Cardiac septum (tissue), 1 donor: ENCODE results near the gene CLDN20. TPM values are rescaled to one million over a fixed set of nuclear protein-coding genes. Genes with fewer than 3 reads are reported as not detected.

Source experiments
- DNase-seq: peaks from one replicate; pipeline ENCODE4 v3.0.0-alpha.2; 2020; ENCODE audit warnings: low spot score
- intact Hi-C: fragments of 100-400 bp; cut with DNase I; formaldehyde crosslinking; loops from one replicate; pipeline ENCODE4 v1.14.0; 2022
- total RNA-seq: library from RNA; stranded (reverse); fragmentation: NEBNext Ultra II Directional; extraction: Animal tissue kit (Norgen Biotek cat#: 25700); gene quantifications from one replicate; pipeline ENCODE4 v1.2.1, GENCODE V29; 2021
- donor health status: DM: no; HTN: no; CAD: no.

CLDN20 gene
- total RNA-seq, 1 donor from 2014 or later, result not detected

- intact Hi-C loops, result no loop called here
Observed at GRCh38 chr6:155241966-155242365, 21.8 kb upstream of the CLDN20 start.

DNA sequence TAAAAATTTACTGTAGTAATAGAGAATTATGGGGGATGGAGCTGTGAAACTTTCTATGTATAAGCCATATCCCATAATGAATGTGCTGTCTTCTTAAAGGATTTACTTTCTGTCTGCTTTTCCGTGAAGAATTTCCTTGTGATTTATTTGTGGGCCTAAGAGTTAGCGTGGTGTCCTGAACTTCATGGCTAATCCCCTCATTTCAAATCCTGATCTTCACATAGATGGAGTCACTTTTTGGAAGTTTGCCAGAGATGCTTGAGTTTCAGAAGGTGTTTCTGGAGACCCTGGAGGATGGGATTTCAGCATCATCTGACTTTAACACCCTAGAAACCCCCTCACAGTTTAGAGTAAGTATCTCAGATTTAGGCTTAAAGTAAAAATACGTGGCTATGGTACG is 19.4 kb upstream of the CLDN20 start:
- DNase-seq, result no peak
- intact Hi-C loops, result no loop called here

More at GRCh38 chr6:155241966-155242365, 21.8 kb upstream of the CLDN20 start:
- DNase-seq, result no peak

DNA sequence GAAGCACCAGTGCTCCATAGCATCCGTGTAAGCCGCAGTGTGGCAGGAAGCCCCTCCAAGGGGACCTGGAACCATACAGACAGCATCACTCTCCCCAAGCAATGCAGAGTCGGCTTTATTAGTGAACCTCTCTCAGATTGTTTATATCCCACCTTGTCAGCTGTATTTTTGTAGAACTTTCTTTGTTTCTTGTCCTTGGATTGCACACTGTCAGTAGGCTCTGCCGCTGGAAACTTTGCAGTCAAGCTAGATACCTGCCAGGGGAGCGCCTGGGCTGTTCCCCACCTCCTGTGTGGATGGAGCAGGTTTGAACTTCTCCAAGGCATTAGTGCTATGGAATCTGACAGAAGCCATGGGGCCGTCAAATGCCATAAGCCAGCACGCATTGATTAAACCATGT is 18.6 kb upstream of the CLDN20 start:
- DNase-seq, result no peak
- intact Hi-C loops, result loop anchor here (5.0 kb wide), 1 partner anchor 68 kb away; no protein-coding TSS in a partner anchor

DNA sequence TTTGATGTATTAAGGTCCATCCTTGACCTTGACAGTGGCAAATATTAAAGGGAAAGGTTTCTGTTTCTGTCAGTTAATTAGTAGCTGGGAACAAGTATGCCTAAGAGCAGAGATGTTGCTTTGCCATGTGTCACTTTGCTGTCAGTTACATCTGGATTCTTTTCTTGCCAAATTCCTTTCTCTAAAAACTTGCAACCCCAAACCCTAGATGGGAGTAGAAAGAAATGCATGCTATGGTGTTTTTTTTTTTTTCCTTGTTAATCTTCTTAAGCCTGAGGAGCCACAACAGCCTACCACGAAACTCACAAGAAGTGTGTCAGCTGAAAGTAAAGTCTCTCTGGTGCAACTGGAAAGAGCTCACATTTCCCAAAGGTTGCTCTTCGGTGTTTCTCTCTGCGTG is 18.0 kb upstream of the CLDN20 start:
- intact Hi-C loops, result loop anchor here (5.0 kb wide), 1 partner anchor 69 kb away; no protein-coding TSS in a partner anchor
- no peak for DNase-seq

DNA sequence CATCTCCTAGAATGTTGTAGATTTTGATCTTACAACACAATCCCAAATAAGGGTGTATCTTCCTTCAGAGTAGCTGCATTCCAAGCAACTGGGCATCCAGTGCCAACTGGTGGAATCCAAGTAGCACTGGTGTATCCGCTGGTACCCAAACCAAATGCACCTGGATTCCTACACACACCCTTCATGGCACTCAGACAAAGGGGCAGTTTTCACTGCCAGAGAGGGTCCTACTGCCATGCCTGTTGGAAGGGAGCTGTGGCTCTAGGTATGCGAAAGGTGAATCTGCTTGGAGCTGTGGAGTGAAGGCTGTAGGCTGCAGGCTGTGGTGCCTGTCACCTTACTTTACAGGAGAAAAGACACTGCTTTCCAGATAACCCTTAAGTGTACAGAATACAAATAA is 17.0 kb upstream of the CLDN20 start:
- intact Hi-C loops, result loop anchor here (5.0 kb wide), 1 partner anchor 70 kb away; no protein-coding TSS in a partner anchor
- DNase-seq, result no peak

- intact Hi-C loops, result loop anchor here (5.0 kb wide), 1 partner anchor 70 kb away; no protein-coding TSS in a partner anchor
- DNase-seq, result no peak
Observed at GRCh38 chr6:155247618-155248007, 16.2 kb upstream of the CLDN20 start.

- intact Hi-C loops, result loop anchor here (5.0 kb wide), 1 partner anchor 71 kb away; no protein-coding TSS in a partner anchor
- DNase-seq, result no peak
Observed at GRCh38 chr6:155248008-155249001, 15.5 kb upstream of the CLDN20 start.

GRCh38 chr6:155250701-155251381 is 13.0 kb upstream of the CLDN20 start:
- intact Hi-C loops, result no loop called here
- no peak for DNase-seq

GRCh38 chr6:155252581-155252980 is 11.2 kb upstream of the CLDN20 start:
- no peak for DNase-seq
- intact Hi-C loops, result no loop called here

DNA sequence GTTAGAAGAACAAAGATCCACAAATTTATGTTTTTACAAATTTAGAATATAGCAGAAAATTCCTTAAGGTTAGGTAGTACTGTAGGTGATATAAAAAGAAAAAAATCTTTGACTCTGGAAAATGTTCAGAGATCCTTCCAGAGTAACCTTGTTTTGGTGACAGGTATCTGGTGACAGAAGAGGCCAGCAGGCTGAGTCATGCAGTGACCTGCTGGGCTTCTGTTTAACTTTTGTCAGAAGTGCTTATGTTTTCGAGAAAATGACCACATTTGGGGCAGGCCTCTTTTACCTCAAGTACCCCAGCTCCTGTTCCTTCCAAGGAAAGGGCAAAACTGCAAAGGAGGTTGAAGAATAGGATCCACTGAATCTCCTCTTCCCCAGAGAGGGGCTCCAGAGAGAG is 10.5 kb upstream of the CLDN20 start:
- intact Hi-C loops, result no loop called here
- DNase-seq, result no peak

- intact Hi-C loops, result no loop called here
- DNase-seq, result no peak
Observed at GRCh38 chr6:155254139-155254538, 9.7 kb upstream of the CLDN20 start.

DNA sequence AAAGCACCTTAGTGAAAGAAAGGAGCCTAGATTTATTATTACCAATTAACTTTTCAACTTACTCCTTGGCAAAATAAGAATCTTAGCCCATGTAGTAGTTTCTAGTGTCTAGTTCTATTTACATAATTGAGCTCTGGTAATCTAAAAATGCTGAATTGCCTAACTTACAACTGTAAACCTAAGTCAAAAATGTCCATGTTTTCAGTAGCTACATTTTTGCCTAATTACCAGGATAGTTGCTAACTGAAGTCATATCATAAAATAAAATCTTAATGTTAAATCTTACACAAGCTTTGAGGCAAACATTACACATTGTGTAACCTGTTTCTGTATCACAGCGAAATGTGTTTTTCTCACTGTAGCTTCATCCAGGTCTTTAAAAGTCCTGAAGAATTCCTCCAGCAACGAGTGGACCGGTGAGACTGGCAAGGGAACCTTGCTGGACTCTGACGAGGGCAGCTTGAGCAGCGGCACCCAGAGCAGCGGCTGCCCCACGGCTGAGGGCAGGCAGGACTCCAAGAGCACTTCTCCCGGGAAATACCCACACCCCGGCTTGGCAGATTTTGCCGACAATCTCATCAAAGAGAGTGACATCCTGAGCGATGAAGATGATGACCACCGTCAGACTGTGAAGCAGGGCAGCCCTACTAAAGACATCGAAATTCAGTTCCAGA is 7.6 kb upstream of the CLDN20 start:
- intact Hi-C loops, result no loop called here
- DNase-seq, result no peak

- intact Hi-C loops, result no loop called here
- DNase-seq, result no peak
Observed at GRCh38 chr6:155257796-155258195, 6.0 kb upstream of the CLDN20 start.

GRCh38 chr6:155259204-155259603 is 4.6 kb upstream of the CLDN20 start:
- intact Hi-C loops, result no loop called here
- DNase-seq, result no peak

- intact Hi-C loops, result no loop called here
- DNase-seq, result no peak
Observed at GRCh38 chr6:155259897-155260296, 3.9 kb upstream of the CLDN20 start.

DNA sequence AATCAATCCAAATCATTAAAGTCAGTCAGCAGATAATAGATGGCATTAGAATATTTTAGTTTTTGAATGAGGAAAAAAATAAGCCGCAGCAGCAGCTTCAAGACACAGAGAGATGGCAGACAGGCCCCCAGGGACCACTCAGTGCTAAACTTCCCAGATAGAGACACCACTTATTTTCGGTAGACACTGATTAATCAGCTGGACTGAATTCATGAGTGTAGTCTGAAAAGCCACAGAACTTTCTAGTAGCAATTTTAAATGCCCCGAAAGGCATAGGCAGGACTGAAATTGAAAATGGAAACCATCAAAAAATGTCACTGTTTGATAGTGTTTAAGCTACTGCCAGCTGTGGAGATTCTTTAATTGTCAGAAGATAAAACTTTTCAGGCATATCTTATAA is 3.1 kb upstream of the CLDN20 start:
- intact Hi-C loops, result no loop called here
- DNase-seq, result no peak

- intact Hi-C loops, result no loop called here
- DNase-seq, result no peak
Observed at GRCh38 chr6:155261111-155261900, 2.5 kb upstream of the CLDN20 start.

DNA sequence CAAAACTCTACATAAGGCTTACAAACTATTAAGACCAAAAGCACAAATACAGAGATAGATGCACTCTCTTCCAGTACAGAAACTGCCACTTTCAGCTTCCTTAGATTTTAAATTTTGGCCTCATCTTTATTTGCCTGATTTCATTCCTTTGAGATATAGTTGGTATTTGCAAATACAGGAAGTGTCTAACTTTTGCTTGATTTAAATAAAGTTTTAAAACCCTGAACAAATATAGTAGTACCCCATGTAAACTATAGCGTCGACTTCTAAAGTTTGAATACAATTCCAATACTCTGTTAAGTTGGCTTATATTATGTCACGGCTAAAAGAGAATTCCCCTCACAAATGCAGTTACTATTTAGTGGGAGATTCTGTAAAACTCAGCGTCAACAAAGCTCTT is 1.2 kb upstream of the CLDN20 start:
- intact Hi-C loops, result no loop called here
- no peak for DNase-seq

- intact Hi-C loops, result no loop called here
Observed at GRCh38 chr6:155264693-155265320, 994 bp downstream of the CLDN20 start.

More at GRCh38 chr6:155264693-155265320, 994 bp downstream of the CLDN20 start:
- DNase-seq, result no peak
